ENCODE measurements around the gene SYCP2L.
"Not testable (repeated sequence)": the region's sequence is repeated elsewhere in the genome, so short reads cannot be mapped to it uniquely, and the experiment has no call there.

SYCP2L gene

GRCh38 chr6:11002176-11002575 lies 115.3 kb downstream of the SYCP2L start:
- no peak overlapping the region for H3K4me3 ChIP-seq (replicated peaks in 1 of 2; ENCODE audit: low read depth in 2 of 2, low read length in 2 of 2)
- no peak for DNase-seq (ENCODE audit: low read depth in 2 of 2)
- no peak for TF ChIP-seq CTCF (IDR thresholded peaks at IDR 0.05; ENCODE audit: low read depth, low read length)

GRCh38 chr6:11003297-11003696 lies 116.4 kb downstream of the SYCP2L start:
- DNase-seq (ENCODE audit: low read depth in 2 of 2); H3K4me3 ChIP-seq (replicated peaks in 1 of 2; ENCODE audit: low read depth in 2 of 2, low read length in 2 of 2): not testable (repeated sequence)

- H3K4me3 ChIP-seq (replicated peaks in 1 of 2; ENCODE audit: low read depth in 2 of 2, low read length in 2 of 2): no peak overlapping the region
- no peak for TF ChIP-seq CTCF (IDR thresholded peaks at IDR 0.05; ENCODE audit: low read depth, low read length)
- no peak for DNase-seq (ENCODE audit: low read depth in 2 of 2)
Measured at GRCh38 chr6:11006061-11006460, 119.2 kb downstream of the SYCP2L start.

GRCh38 chr6:11007715-11008608 lies 121.1 kb downstream of the SYCP2L start:
- TF ChIP-seq CTCF (IDR thresholded peaks at IDR 0.05; ENCODE audit: low read depth, low read length): no peak
- DNase-seq (ENCODE audit: low read depth in 2 of 2): peak; percentile 52 to 63
- H3K4me3 ChIP-seq (replicated peaks in 1 of 2; ENCODE audit: low read depth in 2 of 2, low read length in 2 of 2): no peak overlapping the region

- TF ChIP-seq CTCF (IDR thresholded peaks at IDR 0.05; ENCODE audit: low read depth, low read length): no peak
- H3K4me3 ChIP-seq (replicated peaks in 1 of 2; ENCODE audit: low read depth in 2 of 2, low read length in 2 of 2): no peak overlapping the region
- DNase-seq (ENCODE audit: low read depth in 2 of 2): peak; percentile 44 to 85
Measured at GRCh38 chr6:11008821-11009220, 122.0 kb downstream of the SYCP2L start.

- DNase-seq (ENCODE audit: low read depth in 2 of 2): peak; percentile 17 to 61
- TF ChIP-seq CTCF (IDR thresholded peaks at IDR 0.05; ENCODE audit: low read depth, low read length): no peak
- H3K4me3 ChIP-seq (replicated peaks in 1 of 2; ENCODE audit: low read depth in 2 of 2, low read length in 2 of 2): no peak overlapping the region
Measured at GRCh38 chr6:11009353-11009752, 122.5 kb downstream of the SYCP2L start.

- no peak for TF ChIP-seq CTCF (IDR thresholded peaks at IDR 0.05; ENCODE audit: low read depth, low read length)
- no peak overlapping the region for H3K4me3 ChIP-seq (replicated peaks in 1 of 2; ENCODE audit: low read depth in 2 of 2, low read length in 2 of 2)
Measured at GRCh38 chr6:11011787-11012234, 125.0 kb downstream of the SYCP2L start.

More at GRCh38 chr6:11011787-11012234, 125.0 kb downstream of the SYCP2L start:
- DNase-seq (ENCODE audit: low read depth in 2 of 2): peak in 1 of 2 donors; percentile 76

All from cardiac fibroblast (primary cell).